HFFc6 (cell line): ENCODE results near the gene SPATA20. TPM values are rescaled to one million over a fixed set of nuclear protein-coding genes. Genes with fewer than 3 reads are reported as not detected.

Experiments
- DNase-seq: peaks from one replicate; pipeline ENCODE4 v3.0.0-alpha.2; 2018
- H3K27ac Mint-ChIP-seq: 2 replicates; pipeline ENCODE4 v1.8.0; 2020; ENCODE audit warnings: mild to moderate bottlenecking, mixed read lengths
- H3K27me3 Mint-ChIP-seq: 2 replicates; pipeline ENCODE4 v1.8.0; 2021; ENCODE audit warnings: mild to moderate bottlenecking, moderate library complexity, mixed read lengths; ENCODE audit not compliant: insufficient read depth
- H3K36me3 Mint-ChIP-seq: 2 replicates; pipeline ENCODE4 v1.8.0; 2021; ENCODE audit warnings: low read depth, mixed read lengths
- H3K4me1 Mint-ChIP-seq: 2 replicates; pipeline ENCODE4 v1.8.0; 2020; ENCODE audit warnings: low read depth, mixed read lengths
- H3K4me3 Mint-ChIP-seq: 2 replicates; pipeline ENCODE4 v1.8.0; 2020; ENCODE audit warnings: mild to moderate bottlenecking, moderate library complexity, mixed read lengths
- H3K9me3 Mint-ChIP-seq: 2 replicates; pipeline ENCODE4 v1.8.0; 2020; ENCODE audit warnings: mild to moderate bottlenecking, mixed read lengths
- CTCF ChIP-seq: fragments of 200-600 bp; sonication (generic); IDR thresholded peaks from 2 replicates; pipeline ENCODE4 v1.5.0; 2021; ENCODE audit warnings: antibody characterized with exemption, mild to moderate bottlenecking
- total RNA-seq, 6 experiments: library from RNA; stranded (reverse); fragmentation: NEBNext Ultra II Directional; extraction: Animal tissue kit (Norgen Biotek cat#: 25700); gene quantifications; 2 replicates in 1 of 6; 3 replicates in 5 of 6; pipeline ENCODE4 v1.2.3, GENCODE V29; 2021

SPATA20 gene
- total RNA-seq, 6 experiments from 2014 or later = 53.4 to 71.2 (median 62.6) TPM

GRCh38 chr17:50538549-50539410 is 8.2 kb upstream of the SPATA20 start:
- no peaks in the 10 kb centered on the region for H3K36me3 Mint-ChIP-seq

GRCh38 chr17:50539762-50540559 is 7.0 kb upstream of the SPATA20 start:
- no peaks in the 10 kb centered on the region for H3K9me3 Mint-ChIP-seq
- no peak overlapping the region for H3K27ac Mint-ChIP-seq
- no peak overlapping the region for H3K4me3 Mint-ChIP-seq
- H3K36me3 Mint-ChIP-seq = no peaks in the 10 kb centered on the region
- no peak for TF ChIP-seq CTCF
- peaks cover 4% of the 10 kb centered on the region for H3K27me3 Mint-ChIP-seq
- no peak for DNase-seq
- peaks cover 29% of the 10 kb centered on the region for H3K4me1 Mint-ChIP-seq

More at GRCh38 chr17:50538549-50539410, 8.2 kb upstream of the SPATA20 start:
- peaks cover 9% of the 10 kb centered on the region for H3K27me3 Mint-ChIP-seq
- no peak overlapping the region for H3K27ac Mint-ChIP-seq
- no peak for DNase-seq
- H3K4me1 Mint-ChIP-seq = peaks cover 29% of the 10 kb centered on the region
- H3K9me3 Mint-ChIP-seq = no peaks in the 10 kb centered on the region
- H3K4me3 Mint-ChIP-seq = no peak overlapping the region
- TF ChIP-seq CTCF = no peak

- Mint-ChIP-seq H3K27ac (no peak overlapping the region), H3K27me3 (peaks cover 4% of the 10 kb centered on the region), H3K36me3 (no peaks in the 10 kb centered on the region), H3K9me3 (no peaks in the 10 kb centered on the region), H3K4me1 (peaks cover 29% of the 10 kb centered on the region), H3K4me3 (no peak overlapping the region; the same call in 1 of the 2 replicates)
- DNase-seq = no peak
- TF ChIP-seq CTCF = no peak
Observed at GRCh38 chr17:50540560-50541401, 6.2 kb upstream of the SPATA20 start.

- H3K4me3 Mint-ChIP-seq = peak overlapping the region; percentile 84
- H3K27ac Mint-ChIP-seq = no peak overlapping the region
- peaks cover 4% of the 10 kb centered on the region for H3K27me3 Mint-ChIP-seq
- H3K9me3 Mint-ChIP-seq = no peaks in the 10 kb centered on the region
- H3K4me1 Mint-ChIP-seq = peaks cover 29% of the 10 kb centered on the region
- H3K36me3 Mint-ChIP-seq = no peaks in the 10 kb centered on the region
- no peak for DNase-seq
- TF ChIP-seq CTCF = no peak
Observed at GRCh38 chr17:50541402-50541715, 5.6 kb upstream of the SPATA20 start.
